Activated T-cell treated with anti-CD3 and anti-CD28 coated beads, Interleukin-2, amount 50 U/mL, for 72 hours (primary cell): Measurements from ENCODE around the gene ABCC1. TPM values are rescaled to one million over a fixed set of nuclear protein-coding genes. Genes with fewer than 3 reads are reported as not detected.
"Not testable (repeated sequence)": the region's sequence is repeated elsewhere in the genome, so short reads cannot be mapped to it uniquely, and the experiment has no call there.

Experiments
- ATAC-seq, 2 donors: fragments of 150-1000 bp; cut with Tn5 transposase; replicated peaks in 1 of 2; 2 replicates each; pipeline ENCODE4 v1.10.0; 2021; ENCODE audit warnings: moderate library complexity in 2 of 2, mild to moderate bottlenecking in 1 of 2
- DNase-seq, 2 donors: peaks; one replicate each; pipeline ENCODE4 v3.0.0; 2021 to 2022; ENCODE audit warnings: mixed read lengths in 1 of 2
- H3K27ac Mint-ChIP-seq: one replicate; pipeline ENCODE4 v1.8.0; 2022; ENCODE audit warnings: mild to moderate bottlenecking, moderate library complexity, mixed read lengths
- H3K27me3 Mint-ChIP-seq: one replicate; pipeline ENCODE4 v1.8.0; 2022; ENCODE audit warnings: low read depth, mixed read lengths
- H3K36me3 Mint-ChIP-seq, 2 donors: one replicate each; pipeline ENCODE4 v1.8.0; 2022; ENCODE audit warnings: mixed read lengths in 2 of 2, mild to moderate bottlenecking in 1 of 2; ENCODE audit not compliant: insufficient read depth in 2 of 2
- H3K4me1 Mint-ChIP-seq: one replicate; pipeline ENCODE4 v1.8.0; 2022; ENCODE audit warnings: low read depth, mixed read lengths
- H3K4me3 Mint-ChIP-seq, 2 donors: one replicate each; pipeline ENCODE4 v1.8.0; 2022; ENCODE audit warnings: mild to moderate bottlenecking in 2 of 2, mixed read lengths in 2 of 2, moderate library complexity in 2 of 2
- H3K9me3 Mint-ChIP-seq, 2 donors: one replicate each; pipeline ENCODE4 v1.8.0; 2022; ENCODE audit warnings: mixed read lengths in 2 of 2
- total RNA-seq, 2 donors: library from RNA; stranded (reverse); gene quantifications; one replicate each; pipeline ENCODE4 v1.2.3, GENCODE V29; 2022

The ABCC1 gene
- total RNA-seq, 2 donors from 2014 or later, result 82.3 to 90.4 TPM

GRCh38 chr16:15976929-15977637 is 27.7 kb downstream of the ABCC1 start:
- ATAC-seq (no peak), DNase-seq (no peak)
- Mint-ChIP-seq H3K4me1 (peaks cover 33% of the 10 kb centered on the region), H3K27ac (no peak overlapping the region), H3K9me3 (peaks cover 21 to 28% of the 10 kb centered on the region in 2 donors), H3K36me3 (peaks cover 48 to 52% of the 10 kb centered on the region in 2 donors), H3K27me3 (no peaks in the 10 kb centered on the region), H3K4me3 (no peak overlapping the region)

GRCh38 chr16:15979801-15980200 is 30.4 kb downstream of the ABCC1 start:
- Mint-ChIP-seq H3K27ac (no peak overlapping the region), H3K4me3 (no peak overlapping the region), H3K9me3 (peaks cover 17 to 25% of the 10 kb centered on the region in 2 donors), H3K4me1 (peaks cover 31% of the 10 kb centered on the region), H3K27me3 (no peaks in the 10 kb centered on the region), H3K36me3 (peaks cover 53 to 66% of the 10 kb centered on the region in 2 donors)
- ATAC-seq (no peak), DNase-seq (no peak)

GRCh38 chr16:15980329-15980728 is 30.9 kb downstream of the ABCC1 start:
- peaks cover 53 to 66% of the 10 kb centered on the region in 2 donors for H3K36me3 Mint-ChIP-seq
- H3K9me3 Mint-ChIP-seq, result peaks cover 17 to 25% of the 10 kb centered on the region in 2 donors
- ATAC-seq (no peak), DNase-seq (no peak)
- no peak overlapping the region for H3K27ac Mint-ChIP-seq
- H3K4me1 Mint-ChIP-seq, result peaks cover 26% of the 10 kb centered on the region
- H3K27me3 Mint-ChIP-seq, result no peaks in the 10 kb centered on the region
- no peak overlapping the region for H3K4me3 Mint-ChIP-seq

- peaks cover 53 to 64% of the 10 kb centered on the region in 2 donors for H3K36me3 Mint-ChIP-seq
- no peak for DNase-seq
- ATAC-seq, result no peak
- H3K27me3 Mint-ChIP-seq, result no peaks in the 10 kb centered on the region
- peaks cover 23% of the 10 kb centered on the region for H3K4me1 Mint-ChIP-seq
- H3K4me3 Mint-ChIP-seq, result no peak overlapping the region
- H3K9me3 Mint-ChIP-seq, result peaks cover 17 to 25% of the 10 kb centered on the region in 2 donors
- no peak overlapping the region for H3K27ac Mint-ChIP-seq
Observed at GRCh38 chr16:15981382-15981781, 32.0 kb downstream of the ABCC1 start.

- DNase-seq, H3K27me3 Mint-ChIP-seq, H3K4me3 Mint-ChIP-seq, H3K27ac Mint-ChIP-seq, ATAC-seq: not testable (repeated sequence)
- Mint-ChIP-seq H3K36me3 (peaks cover 51 to 59% of the 10 kb centered on the region in 2 donors), H3K4me1 (peaks cover 25% of the 10 kb centered on the region), H3K9me3 (peaks cover 17 to 23% of the 10 kb centered on the region in 2 donors)
Observed at GRCh38 chr16:15982194-15982915, 32.9 kb downstream of the ABCC1 start.

- H3K4me1 Mint-ChIP-seq, result peaks cover 38% of the 10 kb centered on the region
- no peak overlapping the region for H3K4me3 Mint-ChIP-seq
- H3K27me3 Mint-ChIP-seq, result no peaks in the 10 kb centered on the region
- DNase-seq (no peak), ATAC-seq (no peak)
- H3K27ac Mint-ChIP-seq, result no peak overlapping the region
- peaks cover 39 to 43% of the 10 kb centered on the region in 2 donors for H3K36me3 Mint-ChIP-seq
- peaks cover 10 to 17% of the 10 kb centered on the region in 2 donors for H3K9me3 Mint-ChIP-seq
Observed at GRCh38 chr16:15983898-15984297, 34.5 kb downstream of the ABCC1 start.

- no peak for ATAC-seq
- Mint-ChIP-seq H3K27ac (no peak overlapping the region), H3K4me3 (no peak overlapping the region), H3K36me3 (peaks cover 28 to 32% of the 10 kb centered on the region in 2 donors), H3K4me1 (peaks cover 38% of the 10 kb centered on the region), H3K9me3 (peaks cover 5 to 9% of the 10 kb centered on the region in 2 donors), H3K27me3 (no peaks in the 10 kb centered on the region)
- no peak for DNase-seq
Observed at GRCh38 chr16:15985144-15985543, 35.7 kb downstream of the ABCC1 start.

- ATAC-seq, result no peak
- Mint-ChIP-seq H3K4me1 (peaks cover 45% of the 10 kb centered on the region), H3K4me3 (no peak overlapping the region), H3K36me3 (peaks cover 19 to 26% of the 10 kb centered on the region in 2 donors), H3K27me3 (no peaks in the 10 kb centered on the region), H3K27ac (peak overlapping the region; percentile 6), H3K9me3 (peaks cover 2 to 5% of the 10 kb centered on the region in 2 donors)
- DNase-seq, result no peak
Observed at GRCh38 chr16:15986261-15986660, 36.8 kb downstream of the ABCC1 start.

GRCh38 chr16:15988268-15989013 is 39.0 kb downstream of the ABCC1 start:
- Mint-ChIP-seq H3K4me3 (no peak overlapping the region), H3K4me1 (peaks cover 52% of the 10 kb centered on the region), H3K27me3 (no peaks in the 10 kb centered on the region), H3K9me3 (no peaks in the 10 kb centered on the region), H3K36me3 (peaks cover 7 to 11% of the 10 kb centered on the region in 2 donors), H3K27ac (peak overlapping the region; percentile 48)
- ATAC-seq, result no peak
- DNase-seq, result no peak

GRCh38 chr16:15990902-15991301 is 41.5 kb downstream of the ABCC1 start:
- Mint-ChIP-seq H3K27ac (no peak overlapping the region), H3K9me3 (no peaks in the 10 kb centered on the region), H3K4me1 (peaks cover 59% of the 10 kb centered on the region), H3K4me3 (no peak overlapping the region), H3K27me3 (no peaks in the 10 kb centered on the region), H3K36me3 (peaks cover 4 to 7% of the 10 kb centered on the region in 2 donors)
- ATAC-seq, result no peak
- no peak for DNase-seq

GRCh38 chr16:15993128-15993527 is 43.7 kb downstream of the ABCC1 start:
- Mint-ChIP-seq H3K27me3 (no peaks in the 10 kb centered on the region), H3K27ac (peak overlapping the region; percentile 14), H3K9me3 (no peaks in the 10 kb centered on the region), H3K4me3 (no peak overlapping the region), H3K4me1 (peaks cover 56% of the 10 kb centered on the region), H3K36me3 (peaks cover 4 to 7% of the 10 kb centered on the region in 2 donors)
- no peak for DNase-seq
- no peak for ATAC-seq

- Mint-ChIP-seq H3K4me3 (no peak overlapping the region), H3K36me3 (peaks cover 4 to 7% of the 10 kb centered on the region in 2 donors), H3K4me1 (peaks cover 56% of the 10 kb centered on the region), H3K27me3 (no peaks in the 10 kb centered on the region), H3K9me3 (peaks cover 0 to under 1% of the 10 kb centered on the region in 2 donors), H3K27ac (peak overlapping the region; percentile 14)
- ATAC-seq (peak in 1 of 2 donors; percentile 24), DNase-seq (no peak)
Observed at GRCh38 chr16:15993541-15993940, 44.1 kb downstream of the ABCC1 start.
